ENCODE data around the gene MOV10L1.
"Not testable (repeated sequence)": the region's sequence is repeated elsewhere in the genome, so short reads cannot be mapped to it uniquely, and the experiment has no call there.

MOV10L1 gene

GRCh38 chr22:50078246-50078645 is 11.6 kb upstream of the MOV10L1 start:
- no peak for DNase-seq (ENCODE audit: low read depth in 2 of 2)

- DNase-seq (ENCODE audit: low read depth in 2 of 2), result no peak
These were observed 11.0 kb upstream of the MOV10L1 start for GRCh38 chr22:50078761-50079160.

- no peak for DNase-seq (ENCODE audit: low read depth in 2 of 2)
These were observed 9.7 kb upstream of the MOV10L1 start for GRCh38 chr22:50080077-50080465.

- DNase-seq (ENCODE audit: low read depth in 2 of 2), result no peak
These were observed 8.2 kb upstream of the MOV10L1 start for GRCh38 chr22:50081426-50082196.

GRCh38 chr22:50082197-50082715 is 7.5 kb upstream of the MOV10L1 start:
- no peak for DNase-seq (ENCODE audit: low read depth in 2 of 2)

GRCh38 chr22:50082961-50083461 is 6.8 kb upstream of the MOV10L1 start:
- DNase-seq (ENCODE audit: low read depth in 2 of 2), result no peak

GRCh38 chr22:50083462-50084079 is 6.2 kb upstream of the MOV10L1 start:
- no peak for DNase-seq (ENCODE audit: low read depth in 2 of 2)

GRCh38 chr22:50084080-50084477 is 5.7 kb upstream of the MOV10L1 start:
- DNase-seq (ENCODE audit: low read depth in 2 of 2), result no peak

- DNase-seq (ENCODE audit: low read depth in 2 of 2), result no peak
These were observed 5.2 kb upstream of the MOV10L1 start for GRCh38 chr22:50084614-50085021.

GRCh38 chr22:50085211-50085972 is 4.4 kb upstream of the MOV10L1 start, which contains the start of gene MLC1:
Gene MLC1, minus strand, starts transcription at chr22:50085426. Its CDS starts 524 bp downstream, at chr22:50084902.
- DNase-seq (ENCODE audit: low read depth in 2 of 2), result no peak

- no peak for DNase-seq (ENCODE audit: low read depth in 2 of 2)
These were observed 3.3 kb upstream of the MOV10L1 start for GRCh38 chr22:50086526-50086925.

- DNase-seq (ENCODE audit: low read depth in 2 of 2), result not testable (repeated sequence)
These were observed 2.8 kb upstream of the MOV10L1 start for GRCh38 chr22:50086975-50087374.

GRCh38 chr22:50087646-50088045 is 2.2 kb upstream of the MOV10L1 start:
- no peak for DNase-seq (ENCODE audit: low read depth in 2 of 2)

GRCh38 chr22:50088096-50088495 is 1.7 kb upstream of the MOV10L1 start:
- DNase-seq (ENCODE audit: low read depth in 2 of 2), result no peak

GRCh38 chr22:50089231-50089630 is 575 bp upstream of the MOV10L1 start:
- DNase-seq (ENCODE audit: low read depth in 2 of 2), result no peak

GRCh38 chr22:50090412-50090714 is 557 bp downstream of the MOV10L1 start:
- no peak for DNase-seq (ENCODE audit: low read depth in 2 of 2)

- no peak for DNase-seq (ENCODE audit: low read depth in 2 of 2)
These were observed 1.4 kb downstream of the MOV10L1 start for GRCh38 chr22:50091092-50091768.

- DNase-seq (ENCODE audit: low read depth in 2 of 2), result no peak
These were observed 2.5 kb downstream of the MOV10L1 start for GRCh38 chr22:50092342-50092741.

- no peak for DNase-seq (ENCODE audit: low read depth in 2 of 2)
These were observed 8.2 kb downstream of the MOV10L1 start for GRCh38 chr22:50098052-50098451.

- no peak for DNase-seq (ENCODE audit: low read depth in 2 of 2)
These were observed 12.2 kb downstream of the MOV10L1 start for GRCh38 chr22:50101870-50102565.

GRCh38 chr22:50102946-50103345 is 13.1 kb downstream of the MOV10L1 start:
- no peak for DNase-seq (ENCODE audit: low read depth in 2 of 2)

All from stimulated activated CD4-positive, alpha-beta T cell treated with anti-CD3 and anti-CD28 coated beads, Interleukin-1b, Interleukin-23, amount 100 ng/mL, for 4 hours (primary cell).